GM23338 (cell line): Measurements from ENCODE around the gene MPP4. TPM values are rescaled to one million over a fixed set of nuclear protein-coding genes. Genes with fewer than 3 reads are reported as not detected.

Experiments used
- ATAC-seq: fragments of 200-7000 bp; cut with Tn5 transposase; 3 replicates; pipeline ENCODE4 v1.9.1; 2020
- DNase-seq: peaks from one replicate; pipeline ENCODE4 v3.0.0-alpha.2; 2015; ENCODE audit warnings: low spot score
- H2AFZ ChIP-seq: fragments of 200-600 bp; sonication (generic); 2 replicates; pipeline ENCODE4 v1.8.0; 2016; ENCODE audit warnings: antibody characterized with exemption, mild to moderate bottlenecking, moderate library complexity
- H3F3A ChIP-seq: fragments of 200-600 bp; sonication (generic); replicated peaks from 2 replicates; pipeline ENCODE4 v1.8.0; 2017; ENCODE audit warnings: antibody characterized with exemption, mixed run types, low read depth
- H3K27ac ChIP-seq: fragments of 200-600 bp; sonication (generic); 2 replicates; pipeline ENCODE4 v1.6.1; 2016; ENCODE audit warnings: low read depth
- H3K27me3 ChIP-seq: fragments of 200-600 bp; sonication (generic); 2 replicates; pipeline ENCODE4 v1.8.0; 2016; ENCODE audit warnings: mild to moderate bottlenecking, mixed run types, moderate library complexity; ENCODE audit not compliant: insufficient read depth
- H3K36me3 ChIP-seq: fragments of 200-600 bp; sonication (generic); 2 replicates; pipeline ENCODE4 v1.8.0; 2016; ENCODE audit warnings: mild to moderate bottlenecking; ENCODE audit not compliant: insufficient read depth
- H3K4me1 ChIP-seq: fragments of 200-600 bp; sonication (generic); 2 replicates; pipeline ENCODE4 v1.8.0; 2016; ENCODE audit warnings: mild to moderate bottlenecking, moderate library complexity; ENCODE audit not compliant: insufficient read depth
- H3K4me2 ChIP-seq: fragments of 200-600 bp; sonication (generic); 2 replicates; pipeline ENCODE4 v1.7.1; 2017; ENCODE audit warnings: mixed run types
- H3K4me3 ChIP-seq: fragments of 200-600 bp; sonication (generic); 2 replicates; pipeline ENCODE4 v1.6.1; 2016; ENCODE audit warnings: mixed run types
- H3K79me2 ChIP-seq: fragments of 200-600 bp; sonication (generic); replicated peaks from 2 replicates; pipeline ENCODE4 v1.8.0; 2017; ENCODE audit warnings: mild to moderate bottlenecking; ENCODE audit not compliant: insufficient read depth
- H3K9me2 ChIP-seq: fragments of 200-600 bp; sonication (generic); 2 replicates; pipeline ENCODE4 v1.8.0; 2017; ENCODE audit not compliant: insufficient read depth
- H4K20me1 ChIP-seq: fragments of 200-600 bp; sonication (generic); replicated peaks from 2 replicates; pipeline ENCODE4 v1.8.0; 2017; ENCODE audit warnings: mild to moderate bottlenecking; ENCODE audit not compliant: insufficient read depth
- H3K27ac Mint-ChIP-seq: 2 replicates; pipeline ENCODE4 v1.8.0; 2020; ENCODE audit warnings: inconsistent platforms, mild to moderate bottlenecking, moderate library complexity, mixed read lengths
- H3K27me3 Mint-ChIP-seq: 3 replicates; pipeline ENCODE4 v1.8.0; 2022; ENCODE audit warnings: low read depth, mild to moderate bottlenecking, moderate library complexity, mixed read lengths, inconsistent platforms; ENCODE audit not compliant: insufficient read depth, poor library complexity
- H3K36me3 Mint-ChIP-seq: 3 replicates; pipeline ENCODE4 v1.8.0; 2021; ENCODE audit warnings: low read depth, mild to moderate bottlenecking, inconsistent platforms, moderate library complexity, mixed read lengths
- H3K4me1 Mint-ChIP-seq: 3 replicates; pipeline ENCODE4 v1.8.0; 2020; ENCODE audit warnings: mild to moderate bottlenecking, inconsistent platforms, mixed read lengths
- H3K4me3 Mint-ChIP-seq: 3 replicates; pipeline ENCODE4 v1.8.0; 2021; ENCODE audit warnings: moderate library complexity, mild to moderate bottlenecking, inconsistent platforms, mixed read lengths
- H3K9me3 Mint-ChIP-seq: 3 replicates; pipeline ENCODE4 v1.8.0; 2020; ENCODE audit warnings: moderate library complexity, mild to moderate bottlenecking, inconsistent platforms, mixed read lengths
- ETS1 ChIP-seq: IDR thresholded peaks from 2 replicates; pipeline ENCODE4 v1.6.1; 2016; ENCODE audit warnings: antibody characterized with exemption
- EZH2 ChIP-seq: fragments of 200-600 bp; sonication (generic); IDR thresholded peaks from one replicate; pipeline ENCODE4 v1.8.0; 2017; ENCODE audit warnings: antibody characterized with exemption, mild to moderate bottlenecking, low read depth; ENCODE audit not compliant: unreplicated experiment
- EZH2phosphoT487 ChIP-seq: fragments of 200-600 bp; sonication (generic); IDR thresholded peaks from one replicate; pipeline ENCODE4 v1.8.1; 2018; ENCODE audit warnings: antibody characterized with exemption; ENCODE audit not compliant: unreplicated experiment
- JUNB ChIP-seq: IDR thresholded peaks from one replicate; pipeline ENCODE4 v1.6.1; 2016; ENCODE audit warnings: antibody characterized with exemption; ENCODE audit not compliant: unreplicated experiment
- NANOG ChIP-seq: IDR thresholded peaks from 2 replicates; pipeline ENCODE4 v1.6.1; 2016; ENCODE audit warnings: antibody characterized with exemption, borderline replicate concordance
- POLR2AphosphoS5 ChIP-seq: IDR thresholded peaks from 2 replicates; pipeline ENCODE4 v1.6.1; 2016; ENCODE audit warnings: antibody characterized with exemption, low read depth
- REST ChIP-seq: IDR thresholded peaks from one replicate; pipeline ENCODE4 v1.6.1; 2018; ENCODE audit warnings: antibody characterized with exemption; ENCODE audit not compliant: unreplicated experiment
- STAT1 ChIP-seq: IDR thresholded peaks from one replicate; pipeline ENCODE4 v1.6.1; 2016; ENCODE audit warnings: antibody characterized with exemption; ENCODE audit not compliant: unreplicated experiment
- ZNF331 ChIP-seq: fragments of 250-450 bp; sonication (Bioruptor Pico); IDR thresholded peaks from 2 replicates; pipeline ENCODE4 v1.5.0; 2020; ENCODE audit warnings: low read depth, mild to moderate bottlenecking, moderate library complexity
- polyA plus RNA-seq: library from polyadenylated mRNA; unstranded; fragments of >200 nt; fragmentation: Nextera tagmentation; extraction: Ambion mirVana; gene quantifications from 2 replicates; pipeline ENCODE4 v1.2.1, GENCODE V29; 2016
- total RNA-seq: library from RNA; depleted of rRNA; stranded (reverse); fragments of >200 nt; shearing (Covaris generic); gene quantifications from 2 replicates; pipeline ENCODE4 v1.2.3, GENCODE V29; 2014
- TF ChIP-seq, protein P1 (sequence below): fragments of 250-450 bp; sonication (Bioruptor Pico); IDR thresholded peaks from 2 replicates; pipeline ENCODE4 v1.5.0; 2020; ENCODE audit warnings: mild to moderate bottlenecking, moderate library complexity

The MPP4 gene
- total and polyA plus RNA-seq, 2 experiments from 2014 or later: not detected

DNA sequence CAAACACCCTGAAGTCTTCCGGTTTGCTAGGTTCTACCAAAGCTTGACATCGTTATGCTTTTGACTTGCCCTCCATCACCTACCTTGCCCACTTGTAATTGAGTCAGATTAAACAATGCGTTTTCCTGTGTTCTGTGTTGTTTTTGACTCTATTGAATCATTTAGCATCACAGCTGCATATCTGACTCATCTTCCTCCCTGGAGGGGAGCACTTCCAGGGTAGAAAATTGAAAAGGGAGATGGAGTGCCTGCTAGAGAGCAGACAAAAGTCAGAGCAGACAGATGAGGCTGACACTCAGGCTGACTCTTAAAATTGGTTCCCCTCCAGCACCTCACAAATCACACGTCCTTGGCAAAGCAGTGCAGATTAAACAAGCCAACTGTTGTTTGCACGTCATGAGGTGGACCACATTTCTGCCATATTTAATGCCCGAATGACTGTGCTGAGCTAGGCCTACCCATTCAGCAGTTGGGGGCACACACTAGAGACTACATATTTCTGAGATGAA is 2.2 kb downstream of the MPP4 start:
- H2AFZ ChIP-seq: no peak overlapping the region
- ATAC-seq: no peak
- H3K4me3 ChIP-seq: no peak overlapping the region
- H3K27ac ChIP-seq: no peak overlapping the region
- no peaks in the 10 kb centered on the region for H3K9me3 Mint-ChIP-seq
- H3K9me2 ChIP-seq: peaks cover 6% of the 10 kb centered on the region; the same call in 1 of the 2 replicates
- no peaks in the 10 kb centered on the region for H3K36me3 ChIP-seq
- H3K4me2 ChIP-seq: no peak overlapping the region
- DNase-seq: no peak
- H3K79me2 ChIP-seq: no peaks in the 10 kb centered on the region
- no peaks in the 10 kb centered on the region for H3K27me3 Mint-ChIP-seq
- H3K4me1 Mint-ChIP-seq: peaks cover 48% of the 10 kb centered on the region
- no peaks in the 10 kb centered on the region for H3F3A ChIP-seq
- TF ChIP-seq JUNB (no peak), REST (no peak), NANOG (no peak), EZH2 (no peak)
- H3K27ac Mint-ChIP-seq: no peak overlapping the region
- H3K27me3 ChIP-seq: no peaks in the 10 kb centered on the region
- H4K20me1 ChIP-seq: no peaks in the 10 kb centered on the region
- peaks cover 42% of the 10 kb centered on the region for H3K4me1 ChIP-seq
- no peak overlapping the region for H3K4me3 Mint-ChIP-seq
- H3K36me3 Mint-ChIP-seq: peaks cover 4% of the 10 kb centered on the region; the same call in 2 of the 3 replicates

- no peak for ATAC-seq
- H3K27me3 ChIP-seq: no peaks in the 10 kb centered on the region
- H3K9me2 ChIP-seq: no peaks in the 10 kb centered on the region
- no peak overlapping the region for H3K27ac ChIP-seq
- no peak overlapping the region for H3K27ac Mint-ChIP-seq
- 0 out of 2 replicates have a peak, but pooled peaks cover 3% of the 10 kb centered on the region for H4K20me1 ChIP-seq
- no peak overlapping the region for H3K4me3 ChIP-seq
- H3F3A ChIP-seq: no peaks in the 10 kb centered on the region
- no peak for DNase-seq
- H3K9me3 Mint-ChIP-seq: no peaks in the 10 kb centered on the region
- H3K4me1 Mint-ChIP-seq: no peaks in the 10 kb centered on the region; the same call in 2 of the 3 replicates
- no peaks in the 10 kb centered on the region for H3K36me3 Mint-ChIP-seq
- no peaks in the 10 kb centered on the region for H3K4me1 ChIP-seq
- H3K4me2 ChIP-seq: no peak overlapping the region
- H3K79me2 ChIP-seq: no peaks in the 10 kb centered on the region
- H2AFZ ChIP-seq: no peak overlapping the region
- H3K36me3 ChIP-seq: no peaks in the 10 kb centered on the region
- no peak for TF ChIP-seq ZNF331 (CRISPR knock-in tag)
- no peak for TF ChIP-seq JUNB
- no peak for TF ChIP-seq EZH2
- TF ChIP-seq NANOG: no peak
- TF ChIP-seq ETS1: no peak
- TF ChIP-seq, protein P1, sequence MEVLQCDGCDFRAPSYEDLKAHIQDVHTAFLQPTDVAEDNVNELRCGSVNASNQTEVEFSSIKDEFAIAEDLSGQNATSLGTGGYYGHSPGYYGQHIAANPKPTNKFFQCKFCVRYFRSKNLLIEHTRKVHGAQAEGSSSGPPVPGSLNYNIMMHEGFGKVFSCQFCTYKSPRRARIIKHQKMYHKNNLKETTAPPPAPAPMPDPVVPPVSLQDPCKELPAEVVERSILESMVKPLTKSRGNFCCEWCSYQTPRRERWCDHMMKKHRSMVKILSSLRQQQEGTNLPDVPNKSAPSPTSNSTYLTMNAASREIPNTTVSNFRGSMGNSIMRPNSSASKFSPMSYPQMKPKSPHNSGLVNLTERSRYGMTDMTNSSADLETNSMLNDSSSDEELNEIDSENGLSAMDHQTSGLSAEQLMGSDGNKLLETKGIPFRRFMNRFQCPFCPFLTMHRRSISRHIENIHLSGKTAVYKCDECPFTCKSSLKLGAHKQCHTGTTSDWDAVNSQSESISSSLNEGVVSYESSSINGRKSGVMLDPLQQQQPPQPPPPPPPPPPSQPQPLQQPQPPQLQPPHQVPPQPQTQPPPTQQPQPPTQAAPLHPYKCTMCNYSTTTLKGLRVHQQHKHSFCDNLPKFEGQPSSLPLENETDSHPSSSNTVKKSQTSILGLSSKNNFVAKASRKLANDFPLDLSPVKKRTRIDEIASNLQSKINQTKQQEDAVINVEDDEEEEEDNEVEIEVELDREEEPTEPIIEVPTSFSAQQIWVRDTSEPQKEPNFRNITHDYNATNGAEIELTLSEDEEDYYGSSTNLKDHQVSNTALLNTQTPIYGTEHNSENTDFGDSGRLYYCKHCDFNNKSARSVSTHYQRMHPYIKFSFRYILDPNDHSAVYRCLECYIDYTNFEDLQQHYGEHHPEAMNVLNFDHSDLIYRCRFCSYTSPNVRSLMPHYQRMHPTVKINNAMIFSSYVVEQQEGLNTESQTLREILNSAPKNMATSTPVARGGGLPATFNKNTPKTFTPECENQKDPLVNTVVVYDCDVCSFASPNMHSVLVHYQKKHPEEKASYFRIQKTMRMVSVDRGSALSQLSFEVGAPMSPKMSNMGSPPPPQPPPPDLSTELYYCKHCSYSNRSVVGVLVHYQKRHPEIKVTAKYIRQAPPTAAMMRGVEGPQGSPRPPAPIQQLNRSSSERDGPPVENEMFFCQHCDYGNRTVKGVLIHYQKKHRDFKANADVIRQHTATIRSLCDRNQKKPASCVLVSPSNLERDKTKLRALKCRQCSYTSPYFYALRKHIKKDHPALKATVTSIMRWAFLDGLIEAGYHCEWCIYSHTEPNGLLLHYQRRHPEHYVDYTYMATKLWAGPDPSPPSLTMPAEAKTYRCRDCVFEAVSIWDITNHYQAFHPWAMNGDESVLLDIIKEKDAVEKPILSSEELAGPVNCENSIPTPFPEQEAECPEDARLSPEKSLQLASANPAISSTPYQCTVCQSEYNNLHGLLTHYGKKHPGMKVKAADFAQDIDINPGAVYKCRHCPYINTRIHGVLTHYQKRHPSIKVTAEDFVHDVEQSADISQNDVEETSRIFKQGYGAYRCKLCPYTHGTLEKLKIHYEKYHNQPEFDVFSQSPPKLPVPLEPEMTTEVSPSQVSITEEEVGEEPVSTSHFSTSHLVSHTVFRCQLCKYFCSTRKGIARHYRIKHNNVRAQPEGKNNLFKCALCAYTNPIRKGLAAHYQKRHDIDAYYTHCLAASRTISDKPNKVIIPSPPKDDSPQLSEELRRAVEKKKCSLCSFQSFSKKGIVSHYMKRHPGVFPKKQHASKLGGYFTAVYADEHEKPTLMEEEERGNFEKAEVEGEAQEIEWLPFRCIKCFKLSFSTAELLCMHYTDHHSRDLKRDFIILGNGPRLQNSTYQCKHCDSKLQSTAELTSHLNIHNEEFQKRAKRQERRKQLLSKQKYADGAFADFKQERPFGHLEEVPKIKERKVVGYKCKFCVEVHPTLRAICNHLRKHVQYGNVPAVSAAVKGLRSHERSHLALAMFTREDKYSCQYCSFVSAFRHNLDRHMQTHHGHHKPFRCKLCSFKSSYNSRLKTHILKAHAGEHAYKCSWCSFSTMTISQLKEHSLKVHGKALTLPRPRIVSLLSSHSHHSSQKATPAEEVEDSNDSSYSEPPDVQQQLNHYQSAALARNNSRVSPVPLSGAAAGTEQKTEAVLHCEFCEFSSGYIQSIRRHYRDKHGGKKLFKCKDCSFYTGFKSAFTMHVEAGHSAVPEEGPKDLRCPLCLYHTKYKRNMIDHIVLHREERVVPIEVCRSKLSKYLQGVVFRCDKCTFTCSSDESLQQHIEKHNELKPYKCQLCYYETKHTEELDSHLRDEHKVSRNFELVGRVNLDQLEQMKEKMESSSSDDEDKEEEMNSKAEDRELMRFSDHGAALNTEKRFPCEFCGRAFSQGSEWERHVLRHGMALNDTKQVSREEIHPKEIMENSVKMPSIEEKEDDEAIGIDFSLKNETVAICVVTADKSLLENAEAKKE: no peak
- TF ChIP-seq EZH2phosphoT487: no peak
- no peak for TF ChIP-seq POLR2AphosphoS5
- TF ChIP-seq STAT1: no peak
- H3K4me3 Mint-ChIP-seq: no peak overlapping the region
- H3K27me3 Mint-ChIP-seq: peaks cover 2% of the 10 kb centered on the region
These were observed 13.3 kb downstream of the MPP4 start for GRCh38 chr2:201685156-201685555.
